ENCODE data around the gene DAPK1.

The DAPK1 gene

DNA sequence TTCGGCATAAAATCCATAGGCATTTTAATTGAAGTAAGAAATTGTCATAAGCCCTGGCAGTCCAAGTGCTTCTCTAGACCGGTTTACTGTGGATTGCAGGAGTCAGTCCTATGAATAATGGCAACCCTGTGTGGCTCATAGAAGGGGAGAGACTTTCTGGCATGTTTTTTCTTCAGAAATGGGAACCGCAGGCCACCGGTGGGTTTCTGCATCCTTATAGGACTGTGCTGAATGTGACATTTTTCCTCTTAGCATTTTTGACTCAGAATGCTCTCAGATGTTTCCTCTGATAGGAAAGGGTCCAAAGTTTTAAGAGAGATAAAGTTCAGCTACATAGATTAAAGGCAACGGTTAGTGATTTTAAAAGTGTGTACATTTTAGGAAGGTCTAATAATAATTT is 6.3 kb downstream of the DAPK1 start:
- Mint-ChIP-seq H3K27me3 (peaks cover 43% of the 10 kb centered on the region), H3K4me3 (no peak overlapping the region), H3K27ac (no peak overlapping the region), H3K4me1 (peaks cover 21% of the 10 kb centered on the region), H3K9me3 (no peaks in the 10 kb centered on the region)
- DNase-seq (no peak), ATAC-seq (no peak)

DNA sequence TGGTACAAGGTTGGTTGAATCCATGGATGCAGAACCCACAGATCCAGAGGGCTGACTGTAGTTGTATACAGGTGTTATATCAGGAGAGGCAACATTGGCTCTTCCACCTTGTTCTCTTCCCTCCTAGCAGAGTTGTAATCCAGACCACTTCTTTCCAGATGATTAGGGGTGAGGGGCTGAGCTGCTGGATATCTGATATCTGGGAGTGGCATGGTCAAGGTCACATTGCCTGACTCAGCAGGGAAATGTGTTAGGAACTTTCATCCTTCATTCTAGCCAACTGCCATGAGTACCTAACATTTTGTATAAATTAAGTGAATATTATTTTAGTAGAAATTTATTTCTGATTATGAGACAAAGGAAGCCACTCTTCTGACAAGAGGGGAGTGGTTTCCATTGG is 7.3 kb downstream of the DAPK1 start:
- DNase-seq (no peak), ATAC-seq (no peak)
- no peaks in the 10 kb centered on the region for H3K9me3 Mint-ChIP-seq
- no peak overlapping the region for H3K27ac Mint-ChIP-seq
- no peak overlapping the region for H3K4me3 Mint-ChIP-seq
- peaks cover 12% of the 10 kb centered on the region for H3K4me1 Mint-ChIP-seq
- H3K27me3 Mint-ChIP-seq, result peaks cover 33% of the 10 kb centered on the region

DNA sequence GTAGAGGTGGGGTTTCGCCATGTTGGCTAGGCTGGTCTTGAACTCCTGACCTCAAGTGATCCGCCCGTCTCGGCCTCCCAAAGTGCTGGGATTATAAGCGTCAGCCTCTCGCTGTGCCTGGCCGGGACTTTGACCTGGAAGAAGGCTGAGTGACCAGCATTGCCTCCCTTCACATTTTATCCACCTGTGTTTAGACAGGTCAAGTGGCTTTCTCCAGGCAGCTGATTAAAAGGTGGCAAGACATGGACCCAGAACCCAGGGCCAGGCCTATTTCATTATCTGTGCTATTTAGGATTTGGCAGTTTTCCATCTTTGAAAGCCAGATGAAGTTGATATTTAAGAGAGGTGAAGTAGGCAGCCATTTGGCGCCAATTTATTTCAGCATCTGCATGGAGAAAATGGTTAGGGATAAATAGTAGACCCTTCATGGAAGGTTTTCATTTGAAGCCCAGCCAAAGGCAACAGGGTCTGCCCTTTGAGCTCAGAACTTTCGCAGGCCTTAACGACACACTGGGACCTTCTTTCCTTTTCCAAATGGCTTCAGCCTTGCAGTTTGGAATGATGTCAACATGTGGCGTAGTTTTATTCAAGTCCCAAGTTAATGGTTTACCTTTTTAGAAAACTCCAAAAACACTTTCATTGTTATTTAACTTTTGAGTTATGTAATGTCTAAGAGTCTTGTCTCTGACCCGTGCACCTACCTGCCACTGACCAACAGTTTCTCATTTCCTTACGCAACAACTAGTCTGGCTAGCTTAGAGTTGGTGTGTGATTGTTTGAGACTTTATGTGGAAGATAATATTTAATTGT is 8.4 kb downstream of the DAPK1 start:
- Mint-ChIP-seq H3K9me3 (no peaks in the 10 kb centered on the region), H3K27ac (peak overlapping the region in 1 of 2 donors; percentile 71), H3K27me3 (peaks cover 23% of the 10 kb centered on the region), H3K4me3 (no peak overlapping the region), H3K4me1 (peaks cover under 1% of the 10 kb centered on the region)
- DNase-seq (no peak), ATAC-seq (no peak)

DNA sequence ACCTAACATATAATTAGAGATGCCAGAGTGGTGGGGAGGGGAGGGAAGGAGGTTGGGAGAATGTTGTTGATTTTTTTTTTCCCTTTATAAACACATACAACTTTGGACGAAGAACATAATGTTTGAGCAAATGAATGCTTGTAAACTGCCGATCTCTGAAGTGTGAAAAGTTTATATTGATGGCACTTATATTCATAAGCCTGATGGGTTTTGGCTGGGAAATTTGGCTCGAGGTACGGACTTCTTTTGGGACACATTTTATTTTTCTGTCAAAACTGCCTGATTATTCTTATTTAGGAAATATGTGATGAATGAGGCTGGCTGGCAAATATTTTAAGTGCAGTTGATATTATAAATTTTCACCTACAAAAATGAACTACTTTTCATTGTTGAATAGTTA is 9.9 kb downstream of the DAPK1 start:
- Mint-ChIP-seq H3K9me3 (no peaks in the 10 kb centered on the region), H3K4me3 (no peak overlapping the region), H3K4me1 (no peaks in the 10 kb centered on the region), H3K27ac (no peak overlapping the region), H3K27me3 (peaks cover 24% of the 10 kb centered on the region)
- DNase-seq (no peak), ATAC-seq (no peak)

DNA sequence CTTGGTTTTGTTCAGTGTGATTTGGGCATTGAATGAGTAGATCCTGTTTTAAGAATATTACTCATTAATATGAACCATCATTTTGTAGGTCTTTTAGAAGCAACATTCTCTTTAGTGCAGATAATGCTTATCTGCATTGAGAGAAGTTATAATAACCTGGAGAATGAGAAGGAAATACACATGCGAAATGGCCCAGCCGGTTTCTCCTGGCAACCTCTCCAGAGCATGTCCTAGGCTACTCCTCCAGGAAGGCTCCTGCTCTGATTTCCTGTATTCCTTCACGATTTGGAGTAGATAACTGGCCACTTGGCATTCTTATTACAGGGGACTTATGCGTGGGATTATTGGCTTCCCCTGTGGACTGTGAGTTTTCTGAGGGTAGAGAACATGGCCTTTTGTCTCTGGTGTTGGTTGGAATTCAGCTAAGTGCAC is 12.6 kb downstream of the DAPK1 start:
- no peak for ATAC-seq
- H3K4me1 Mint-ChIP-seq, result no peaks in the 10 kb centered on the region
- H3K9me3 Mint-ChIP-seq, result no peaks in the 10 kb centered on the region
- no peak overlapping the region for H3K27ac Mint-ChIP-seq
- H3K27me3 Mint-ChIP-seq, result peaks cover 9% of the 10 kb centered on the region
- no peak overlapping the region for H3K4me3 Mint-ChIP-seq
- no peak for DNase-seq

DNA sequence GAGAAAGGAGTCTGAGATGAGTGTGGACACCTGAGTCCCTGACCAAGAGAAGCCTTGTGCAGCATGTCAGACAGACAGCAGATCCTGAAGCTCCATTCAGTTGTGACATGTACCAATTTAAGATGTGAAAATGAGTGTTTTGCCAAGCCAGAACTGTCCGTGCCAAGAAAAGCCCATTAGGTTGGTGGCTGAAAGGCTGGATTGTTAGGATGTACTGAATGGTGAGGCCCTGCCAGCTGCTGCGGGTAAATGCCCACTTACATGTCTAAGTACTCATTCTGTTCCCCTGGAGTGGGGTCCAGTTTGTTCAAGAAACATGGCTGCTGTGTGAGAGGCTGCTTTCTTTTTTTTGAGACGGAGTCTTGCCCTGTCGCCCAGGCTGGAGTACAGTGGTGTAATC is 14.6 kb downstream of the DAPK1 start:
- Mint-ChIP-seq H3K4me1 (no peaks in the 10 kb centered on the region), H3K27me3 (peaks cover 23% of the 10 kb centered on the region), H3K4me3 (no peak overlapping the region), H3K9me3 (no peaks in the 10 kb centered on the region), H3K27ac (no peak overlapping the region)
- ATAC-seq (no peak), DNase-seq (no peak)

DNA sequence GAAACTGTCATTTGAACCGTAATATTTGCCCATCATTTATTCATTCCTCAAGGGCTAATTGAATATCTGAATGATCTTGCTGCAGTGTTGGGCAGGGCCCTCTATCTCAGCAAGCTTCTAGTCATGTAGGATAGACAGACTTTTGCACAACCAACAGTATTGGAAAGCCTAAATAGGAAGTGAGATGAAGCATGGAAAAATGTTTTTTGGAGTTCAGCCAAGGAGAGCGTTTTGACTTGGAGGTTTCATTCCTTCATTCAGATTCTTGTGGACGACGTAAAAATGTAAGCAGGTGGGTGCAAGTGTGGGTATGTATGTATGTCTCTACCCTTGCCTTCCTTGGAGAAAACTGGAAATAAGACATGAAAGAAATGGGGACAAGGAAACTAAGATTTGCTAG is 15.5 kb downstream of the DAPK1 start:
- H3K27me3 Mint-ChIP-seq, result peaks cover 23% of the 10 kb centered on the region
- H3K27ac Mint-ChIP-seq, result no peak overlapping the region
- H3K4me1 Mint-ChIP-seq, result no peaks in the 10 kb centered on the region
- ATAC-seq (no peak), DNase-seq (no peak)
- H3K4me3 Mint-ChIP-seq, result no peak overlapping the region
- no peaks in the 10 kb centered on the region for H3K9me3 Mint-ChIP-seq

DNA sequence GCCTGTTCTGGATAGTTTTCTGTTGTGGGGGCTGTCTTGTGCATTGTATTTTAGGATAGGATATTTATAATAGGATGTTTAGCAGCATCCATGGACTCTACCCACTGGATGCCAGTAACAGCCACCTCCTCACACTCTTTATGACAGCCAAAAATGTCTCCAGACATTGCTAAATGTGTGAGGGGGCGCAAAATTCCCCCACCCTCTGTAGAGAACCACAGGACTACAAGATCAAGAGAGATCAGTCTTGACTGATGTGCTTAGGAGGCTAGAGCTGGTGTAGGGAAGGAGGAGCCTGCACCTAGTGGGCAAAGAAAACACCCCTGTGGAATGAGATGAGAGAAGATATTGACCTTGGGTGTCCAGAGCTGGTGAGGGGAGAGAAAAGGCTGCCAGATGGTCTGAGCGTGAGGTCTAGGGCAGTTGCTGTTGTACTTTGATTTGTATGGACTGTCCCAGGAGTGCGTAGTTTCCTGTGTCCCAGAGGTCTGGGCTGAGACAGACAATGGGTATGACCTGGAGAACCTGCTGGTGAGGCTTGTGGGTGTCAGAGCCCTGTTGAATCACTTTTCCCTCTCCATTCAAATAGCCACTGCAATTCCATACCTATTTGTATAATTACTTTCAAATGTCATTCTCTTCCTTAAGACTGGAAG is 16.3 kb downstream of the DAPK1 start:
- ATAC-seq (no peak), DNase-seq (no peak)
- H3K27me3 Mint-ChIP-seq, result peaks cover 30% of the 10 kb centered on the region
- H3K4me1 Mint-ChIP-seq, result no peaks in the 10 kb centered on the region
- H3K9me3 Mint-ChIP-seq, result no peaks in the 10 kb centered on the region
- H3K4me3 Mint-ChIP-seq, result no peak overlapping the region
- peak overlapping the region in 1 of 2 donors; percentile 27 for H3K27ac Mint-ChIP-seq

DNA sequence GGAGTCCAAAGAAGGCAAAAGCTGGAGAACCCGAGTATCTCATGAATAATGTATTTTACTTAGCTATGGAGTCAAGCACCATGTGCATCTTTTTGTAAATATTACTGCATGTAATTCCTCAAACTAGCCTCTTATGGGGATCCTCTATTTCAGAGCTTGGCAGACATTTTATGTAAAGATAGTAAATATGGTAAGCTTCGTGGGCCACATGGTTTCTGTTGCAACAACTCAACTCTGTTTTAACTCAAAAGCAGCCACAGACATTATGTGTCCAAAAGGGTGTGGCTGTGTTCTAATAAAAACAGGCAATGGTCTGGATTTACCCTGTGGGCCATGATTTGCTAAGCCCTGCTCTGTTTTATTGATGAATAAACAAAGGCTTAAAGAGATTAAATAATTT is 17.3 kb downstream of the DAPK1 start:
- Mint-ChIP-seq H3K9me3 (no peaks in the 10 kb centered on the region), H3K4me1 (no peaks in the 10 kb centered on the region), H3K27ac (peak overlapping the region in 1 of 2 donors; percentile 14), H3K4me3 (no peak overlapping the region), H3K27me3 (peaks cover 32% of the 10 kb centered on the region)
- ATAC-seq (no peak), DNase-seq (no peak)

DNA sequence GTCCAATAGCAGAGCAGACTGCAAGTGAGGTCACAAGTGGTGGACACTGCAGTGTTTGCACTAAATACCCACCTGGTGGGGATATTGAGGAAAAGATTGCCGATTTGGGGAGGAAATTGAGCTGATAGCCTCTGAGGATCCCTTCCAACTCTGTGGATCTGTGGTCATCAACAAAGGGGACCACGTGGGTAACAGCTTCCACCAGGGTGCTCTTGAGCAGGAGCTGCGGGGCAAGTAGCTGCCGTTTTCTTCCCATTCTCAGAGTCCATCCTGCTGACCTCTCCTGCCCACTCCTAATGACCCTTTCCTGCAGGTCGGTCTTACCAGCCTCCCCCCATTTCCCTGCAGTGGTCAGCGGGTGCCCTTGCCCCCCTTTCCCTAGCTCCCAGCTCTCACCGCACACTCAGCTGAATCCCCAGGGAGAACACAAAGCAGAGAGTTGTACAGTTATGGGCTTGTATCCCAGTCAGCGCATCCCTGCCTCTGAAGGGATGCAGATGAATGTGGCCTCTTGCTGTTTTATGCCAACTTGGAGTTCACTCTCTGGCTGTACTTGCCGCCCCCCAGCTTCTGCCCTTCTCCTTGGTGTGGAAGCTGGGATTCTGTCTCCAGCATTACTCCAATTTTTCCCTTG is 18.0 kb downstream of the DAPK1 start:
- no peak overlapping the region for H3K4me3 Mint-ChIP-seq
- no peak overlapping the region for H3K27ac Mint-ChIP-seq
- H3K9me3 Mint-ChIP-seq, result no peaks in the 10 kb centered on the region
- no peak for ATAC-seq
- H3K4me1 Mint-ChIP-seq, result no peaks in the 10 kb centered on the region
- no peak for DNase-seq
- H3K27me3 Mint-ChIP-seq, result peaks cover 32% of the 10 kb centered on the region

DNA sequence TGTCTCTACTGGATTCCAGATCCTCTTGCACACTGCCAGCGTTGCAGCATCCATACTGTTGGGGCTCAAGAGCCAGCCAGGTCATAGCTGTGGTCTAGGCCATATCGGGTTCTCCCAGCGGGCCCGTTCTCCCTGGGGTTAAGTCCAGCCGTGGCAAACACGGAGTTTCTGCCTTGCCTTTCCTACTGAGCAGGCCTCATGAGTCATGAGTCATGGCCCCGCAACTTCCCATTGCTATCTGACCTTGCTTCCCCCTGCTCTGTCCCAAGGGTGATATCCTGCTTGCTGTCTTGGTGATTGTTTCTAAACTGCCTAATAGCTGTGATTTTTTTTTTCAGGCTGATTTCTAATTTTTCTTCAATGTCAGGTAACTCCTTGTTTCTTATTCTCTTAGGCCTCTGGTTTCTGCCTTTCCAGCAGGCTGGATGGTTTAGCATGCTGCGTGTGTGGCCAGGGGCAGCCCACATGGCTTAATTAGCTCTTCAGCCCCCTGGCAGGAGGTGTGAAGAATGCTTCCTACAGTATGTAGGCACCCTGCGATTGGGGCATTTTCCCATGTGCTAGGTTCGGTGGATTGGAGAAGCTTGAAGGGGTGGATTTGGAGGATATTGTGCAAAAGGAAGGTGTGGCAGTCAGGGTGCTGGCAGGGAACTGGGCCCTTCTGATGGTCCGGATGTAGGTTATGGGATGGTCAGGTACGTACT is 18.7 kb downstream of the DAPK1 start:
- Mint-ChIP-seq H3K4me1 (no peaks in the 10 kb centered on the region), H3K9me3 (no peaks in the 10 kb centered on the region), H3K4me3 (no peak overlapping the region), H3K27ac (no peak overlapping the region), H3K27me3 (peaks cover 33% of the 10 kb centered on the region)
- DNase-seq (no peak), ATAC-seq (no peak)

DNA sequence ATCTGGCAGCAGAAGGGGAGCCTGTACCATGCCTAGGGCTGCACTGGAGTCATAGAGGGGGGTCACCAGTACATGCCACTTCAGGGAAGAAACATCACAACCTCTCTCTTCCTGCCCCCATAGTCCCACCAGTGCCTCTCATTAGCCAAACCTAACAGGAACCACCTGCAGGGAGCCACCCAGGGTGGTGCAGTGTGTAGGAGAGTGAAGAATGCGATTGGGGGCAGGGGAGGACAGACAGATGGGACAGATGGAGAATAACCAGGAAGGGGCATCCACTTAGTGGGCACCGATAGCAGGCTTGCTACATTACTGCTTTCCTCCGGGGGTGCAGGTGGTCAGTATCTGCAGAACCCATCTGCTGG is 19.2 kb downstream of the DAPK1 start:
- Mint-ChIP-seq H3K27ac (no peak overlapping the region), H3K4me3 (no peak overlapping the region), H3K9me3 (no peaks in the 10 kb centered on the region), H3K27me3 (peaks cover 29% of the 10 kb centered on the region), H3K4me1 (no peaks in the 10 kb centered on the region)
- ATAC-seq, result no peak
- no peak for DNase-seq

DNA sequence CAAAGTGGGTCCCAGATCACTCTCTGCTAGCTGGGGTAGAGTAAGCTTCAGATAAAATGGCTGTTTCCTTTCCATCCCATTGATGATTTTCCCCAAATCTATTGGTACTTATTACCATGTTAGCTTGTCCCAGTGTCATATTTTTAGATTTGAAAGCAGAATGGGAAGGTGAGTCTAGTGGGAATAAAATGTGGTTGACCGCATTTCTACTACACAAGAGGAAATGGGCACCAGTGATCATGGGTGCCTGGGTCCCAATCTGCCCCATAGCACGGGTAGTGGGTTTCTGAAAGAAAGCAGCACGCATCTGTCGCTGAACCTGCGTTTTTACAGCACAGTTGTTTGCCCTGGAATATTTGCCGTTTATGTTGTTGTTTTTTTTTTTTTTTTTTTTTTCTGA is 20.1 kb downstream of the DAPK1 start:
- ATAC-seq, result no peak
- H3K4me3 Mint-ChIP-seq, result no peak overlapping the region
- peaks cover 29% of the 10 kb centered on the region for H3K27me3 Mint-ChIP-seq
- no peak for DNase-seq
- H3K4me1 Mint-ChIP-seq, result no peaks in the 10 kb centered on the region
- H3K9me3 Mint-ChIP-seq, result no peaks in the 10 kb centered on the region
- no peak overlapping the region for H3K27ac Mint-ChIP-seq

DNA sequence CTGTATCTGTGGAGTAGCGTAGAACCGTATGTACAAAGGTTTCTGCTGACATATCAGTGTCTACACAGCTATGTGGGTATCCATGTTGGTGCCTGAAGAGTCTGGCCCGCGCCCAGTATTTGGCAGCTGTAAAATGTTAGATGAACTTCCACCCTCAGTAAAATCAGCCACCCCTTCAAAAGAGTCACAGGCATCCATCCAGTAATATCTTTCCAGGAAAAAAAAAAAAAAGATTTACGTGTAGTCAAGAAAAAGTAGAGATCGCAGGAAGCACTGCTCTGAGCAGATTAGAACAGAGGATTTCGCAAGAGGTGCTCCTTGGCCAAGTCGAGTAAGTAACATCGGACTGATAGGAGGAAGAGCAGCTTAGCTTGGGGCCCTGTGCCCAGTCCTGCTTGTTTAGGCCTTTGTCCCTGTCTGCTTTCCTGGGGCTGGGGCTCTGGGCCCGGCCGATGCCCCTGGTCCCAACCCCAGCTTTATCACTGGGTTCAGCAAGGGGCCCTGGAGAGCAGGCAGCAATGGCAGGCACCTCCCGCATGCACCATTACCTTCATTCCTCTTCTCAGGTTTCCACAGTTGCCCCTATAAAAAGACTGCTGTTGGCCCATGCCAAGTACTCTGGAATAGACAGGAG is 21.2 kb downstream of the DAPK1 start:
- ATAC-seq (no peak), DNase-seq (no peak)
- H3K9me3 Mint-ChIP-seq, result no peaks in the 10 kb centered on the region
- H3K4me3 Mint-ChIP-seq, result no peak overlapping the region
- H3K27ac Mint-ChIP-seq, result no peak overlapping the region
- H3K4me1 Mint-ChIP-seq, result no peaks in the 10 kb centered on the region
- peaks cover 29% of the 10 kb centered on the region for H3K27me3 Mint-ChIP-seq

DNA sequence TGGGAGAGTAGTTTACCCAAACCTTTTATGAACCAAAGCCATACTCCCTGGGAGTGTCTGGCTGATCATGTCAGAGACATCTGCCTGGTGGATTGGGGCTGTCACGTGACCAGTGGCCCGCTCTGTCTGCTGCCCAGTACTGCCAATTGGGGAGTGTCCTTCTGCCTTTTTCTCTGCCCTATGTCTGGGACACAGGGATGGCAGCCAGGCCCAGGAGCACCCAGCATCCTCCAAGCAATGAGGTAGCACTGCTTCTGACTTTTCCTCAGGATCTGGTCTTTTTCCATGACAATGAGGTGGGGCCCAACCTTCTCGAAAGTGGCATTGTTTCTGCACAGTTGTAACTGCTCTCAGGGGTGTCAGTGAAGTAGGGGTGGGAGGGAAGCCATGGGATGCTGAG is 21.8 kb downstream of the DAPK1 start:
- no peak for DNase-seq
- no peak overlapping the region for H3K4me3 Mint-ChIP-seq

More for the DNA sequence above, 21.8 kb downstream of the DAPK1 start:
- no peak overlapping the region for H3K27ac Mint-ChIP-seq
- H3K9me3 Mint-ChIP-seq, result no peaks in the 10 kb centered on the region
- H3K4me1 Mint-ChIP-seq, result no peaks in the 10 kb centered on the region
- H3K27me3 Mint-ChIP-seq, result peaks cover 29% of the 10 kb centered on the region
- ATAC-seq, result no peak

All from stimulated activated naive CD8-positive, alpha-beta T cell treated with anti-CD3 and anti-CD28 coated beads, Interleukin-15, amount 100 ng/mL, for 72 hours (primary cell).